IPS-18a (cell line): Measurements from ENCODE around the gene CDK19.

Experiments used
- H3K27ac ChIP-seq: one replicate; pipeline ENCODE4 v1.5.1; 2013; ENCODE audit warnings: low read length
- H3K27me3 ChIP-seq: one replicate; pipeline ENCODE4 v1.6.1; 2013; ENCODE audit warnings: mild to moderate bottlenecking, low read length; ENCODE audit not compliant: control insufficient read depth, insufficient read depth
- H3K36me3 ChIP-seq: one replicate; pipeline ENCODE4 v1.6.1; 2013; ENCODE audit warnings: low read depth, low read length; ENCODE audit not compliant: control insufficient read depth
- H3K4me1 ChIP-seq: one replicate; pipeline ENCODE4 v1.6.1; 2013; ENCODE audit warnings: low read depth, low read length; ENCODE audit not compliant: control insufficient read depth
- H3K4me3 ChIP-seq: one replicate; pipeline ENCODE4 v1.5.1; 2013; ENCODE audit warnings: low read length
- H3K9ac ChIP-seq: one replicate; pipeline ENCODE4 v1.6.1; 2013; ENCODE audit warnings: mild to moderate bottlenecking, low read length, moderate library complexity
- H3K9me3 ChIP-seq: one replicate; pipeline ENCODE4 v1.6.1; 2013; ENCODE audit warnings: low read depth, low read length; ENCODE audit not compliant: control insufficient read depth

Gene CDK19

DNA sequence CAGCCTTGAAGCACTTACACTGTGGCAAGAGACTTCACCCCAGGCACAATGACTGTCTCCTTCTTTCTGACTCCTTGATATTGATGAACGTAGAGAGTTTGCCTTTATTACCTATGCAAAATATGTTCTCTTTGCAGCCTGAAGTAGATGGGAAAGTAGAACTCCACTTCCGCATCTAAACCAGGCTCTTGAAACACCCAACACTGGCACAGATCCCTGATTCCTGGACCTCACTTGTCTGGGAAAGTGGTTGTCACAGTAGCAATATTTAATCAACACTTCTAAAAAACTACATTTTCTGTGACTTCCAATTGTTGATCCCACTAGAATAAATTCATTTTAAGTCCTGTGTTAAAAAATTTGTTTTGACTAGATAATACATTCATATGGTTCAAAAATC is 143.1 kb downstream of the CDK19 start:
- no peak overlapping the region for H3K4me3 ChIP-seq
- no peaks in the 10 kb centered on the region for H3K36me3 ChIP-seq
- no peak overlapping the region for H3K9ac ChIP-seq
- H3K27ac ChIP-seq = no peak overlapping the region
- no peaks in the 10 kb centered on the region for H3K4me1 ChIP-seq
- no peaks in the 10 kb centered on the region for H3K9me3 ChIP-seq
- H3K27me3 ChIP-seq = no peaks in the 10 kb centered on the region

- H3K27ac ChIP-seq = no peak overlapping the region
Observed at GRCh38 chr6:110671447-110671846, 143.8 kb downstream of the CDK19 start.

DNA sequence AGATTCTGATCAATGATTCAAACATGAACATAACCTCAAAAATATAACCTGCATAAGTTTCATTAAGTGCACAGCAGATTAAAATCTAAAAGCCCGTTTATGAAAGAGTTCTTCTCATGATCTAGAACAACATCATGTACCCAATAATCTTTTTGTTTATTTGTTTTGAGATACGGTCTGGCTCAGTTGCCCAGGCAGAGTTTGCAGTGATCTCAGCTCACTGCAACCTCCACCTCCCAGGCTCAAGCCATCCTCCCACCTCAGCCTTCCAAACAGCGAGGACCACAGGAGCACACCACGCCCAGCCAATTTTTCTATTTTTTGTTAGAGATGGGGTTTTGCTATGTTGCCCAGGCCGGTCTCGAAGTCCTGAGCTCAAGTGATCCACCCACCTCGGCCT is 149.7 kb downstream of the CDK19 start:
- Histone ChIP-seq H3K9ac (no peak overlapping the region), H3K9me3 (no peaks in the 10 kb centered on the region), H3K4me1 (no peaks in the 10 kb centered on the region), H3K36me3 (no peaks in the 10 kb centered on the region), H3K27ac (no peak overlapping the region), H3K27me3 (no peaks in the 10 kb centered on the region), H3K4me3 (no peak overlapping the region)

More at GRCh38 chr6:110671447-110671846, 143.8 kb downstream of the CDK19 start:
- Histone ChIP-seq H3K36me3 (no peaks in the 10 kb centered on the region), H3K4me1 (no peaks in the 10 kb centered on the region), H3K9me3 (no peaks in the 10 kb centered on the region), H3K9ac (no peak overlapping the region), H3K4me3 (no peak overlapping the region), H3K27me3 (no peaks in the 10 kb centered on the region)

GRCh38 chr6:110664933-110665332 is 150.3 kb downstream of the CDK19 start:
- no peak overlapping the region for H3K9ac ChIP-seq
- H3K4me1 ChIP-seq = no peaks in the 10 kb centered on the region
- H3K27ac ChIP-seq = no peak overlapping the region
- H3K36me3 ChIP-seq = no peaks in the 10 kb centered on the region
- no peak overlapping the region for H3K4me3 ChIP-seq
- no peaks in the 10 kb centered on the region for H3K9me3 ChIP-seq
- H3K27me3 ChIP-seq = no peaks in the 10 kb centered on the region

- Histone ChIP-seq H3K9ac (no peak overlapping the region), H3K36me3 (no peaks in the 10 kb centered on the region), H3K4me1 (no peaks in the 10 kb centered on the region), H3K27ac (no peak overlapping the region), H3K27me3 (no peaks in the 10 kb centered on the region), H3K4me3 (no peak overlapping the region), H3K9me3 (no peaks in the 10 kb centered on the region)
Observed at GRCh38 chr6:110662490-110663211, 152.6 kb downstream of the CDK19 start.

- Histone ChIP-seq H3K4me1 (peaks cover 9% of the 10 kb centered on the region), H3K9ac (no peak overlapping the region), H3K9me3 (no peaks in the 10 kb centered on the region), H3K4me3 (no peak overlapping the region), H3K27ac (no peak overlapping the region), H3K36me3 (no peaks in the 10 kb centered on the region), H3K27me3 (no peaks in the 10 kb centered on the region)
Observed at GRCh38 chr6:110661414-110661813, 153.9 kb downstream of the CDK19 start.

DNA sequence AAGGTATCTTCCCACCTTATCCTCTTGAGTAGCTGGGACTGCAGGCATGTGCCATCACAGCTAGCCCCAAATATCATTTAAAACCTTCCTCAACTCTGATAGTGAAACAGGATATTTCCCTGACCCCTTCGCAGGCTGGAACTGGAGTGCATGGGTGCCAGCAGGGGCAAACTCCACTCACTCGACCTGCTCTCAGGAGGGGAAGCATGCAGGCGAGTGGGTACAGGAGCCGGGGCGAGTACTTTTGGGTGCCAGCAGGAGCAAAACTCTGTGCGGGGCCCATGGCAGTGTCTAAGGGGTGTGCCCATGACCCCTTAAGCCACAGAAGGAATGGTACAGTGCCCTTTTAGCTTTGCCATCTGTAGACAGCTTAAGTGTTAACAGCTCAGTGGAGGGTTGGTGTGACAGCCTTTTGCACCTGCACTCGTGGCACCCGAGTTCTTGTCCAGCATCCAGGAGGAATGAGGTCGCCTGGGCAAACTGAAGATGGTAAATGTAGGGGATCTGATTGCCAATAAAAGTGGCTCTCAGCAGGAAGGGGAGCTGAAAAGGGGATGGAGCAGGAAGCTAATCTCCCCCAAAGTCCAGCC is 155.1 kb downstream of the CDK19 start:
- H3K9me3 ChIP-seq = no peaks in the 10 kb centered on the region
- H3K27ac ChIP-seq = no peak overlapping the region
- H3K4me1 ChIP-seq = peaks cover 15% of the 10 kb centered on the region
- no peaks in the 10 kb centered on the region for H3K36me3 ChIP-seq
- no peaks in the 10 kb centered on the region for H3K27me3 ChIP-seq
- no peak overlapping the region for H3K9ac ChIP-seq
- no peak overlapping the region for H3K4me3 ChIP-seq

DNA sequence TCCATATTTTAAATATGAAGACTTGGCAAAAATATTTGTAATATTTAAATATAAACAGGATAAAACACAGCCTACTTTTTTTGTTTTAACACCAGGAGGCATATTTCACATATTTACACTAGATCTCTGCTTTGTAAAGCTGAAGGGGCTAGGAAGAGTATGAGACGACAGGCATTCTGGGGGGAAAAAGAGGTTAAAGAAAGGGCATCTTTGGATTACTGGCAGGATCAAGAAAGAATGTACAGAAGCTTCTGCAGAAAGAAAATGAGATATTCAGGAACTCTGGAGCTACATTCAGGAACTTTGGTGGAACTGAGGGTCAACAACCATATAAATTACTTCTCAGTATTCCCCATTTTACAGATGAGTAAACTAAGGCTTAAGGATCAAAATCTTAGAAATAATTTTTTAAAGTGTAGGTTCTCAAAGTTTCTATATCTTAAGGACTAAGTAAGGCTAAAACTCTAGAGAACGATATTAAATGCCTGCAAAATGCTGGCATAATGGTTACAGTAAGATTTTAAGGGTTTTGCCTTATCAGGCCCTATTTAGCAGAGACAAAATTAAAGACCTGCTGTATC is 156.5 kb downstream of the CDK19 start:
- Histone ChIP-seq H3K9ac (no peak overlapping the region), H3K4me1 (peaks cover 15% of the 10 kb centered on the region), H3K9me3 (no peaks in the 10 kb centered on the region), H3K4me3 (no peak overlapping the region), H3K27ac (no peak overlapping the region), H3K27me3 (no peaks in the 10 kb centered on the region), H3K36me3 (no peaks in the 10 kb centered on the region)

DNA sequence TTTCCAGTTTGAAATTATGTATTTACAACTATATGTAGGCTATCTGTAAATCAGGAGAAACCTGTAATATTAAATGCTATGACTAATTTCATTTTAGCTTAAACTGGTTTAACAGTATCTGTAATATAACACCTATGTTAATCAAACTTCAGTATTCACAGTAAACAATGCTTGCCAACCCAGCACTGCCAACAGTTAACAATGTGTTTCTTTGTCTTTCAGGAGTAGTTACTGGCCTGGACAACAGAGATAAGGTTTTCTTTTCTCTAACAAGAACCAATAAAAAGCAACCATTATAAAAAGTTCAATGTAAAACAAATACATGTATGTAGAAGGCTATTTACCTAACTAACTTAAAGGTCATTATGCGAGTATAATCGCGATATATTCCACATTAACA is 158.8 kb downstream of the CDK19 start:
- peak overlapping the region; percentile 30 for H3K27ac ChIP-seq

DNA sequence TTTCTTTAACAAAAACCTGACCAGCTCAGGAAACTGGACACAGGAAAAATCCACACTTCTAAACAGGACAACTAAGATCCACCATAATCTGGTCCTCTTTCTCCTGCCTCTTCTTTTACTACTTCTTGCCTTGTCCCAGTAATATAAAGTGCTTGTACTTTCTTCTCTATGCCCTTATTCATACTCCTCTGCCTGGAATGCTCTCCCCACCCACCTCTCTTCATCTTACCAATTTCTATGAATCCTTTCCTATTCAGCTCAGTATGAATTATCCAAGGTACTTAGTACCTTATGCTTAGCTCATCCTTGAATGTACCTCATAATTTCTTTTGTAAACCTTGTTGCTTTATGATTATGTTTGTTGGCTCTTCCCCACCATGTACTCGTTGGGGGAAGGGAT is 159.4 kb downstream of the CDK19 start:
- no peaks in the 10 kb centered on the region for H3K27me3 ChIP-seq
- H3K9me3 ChIP-seq = no peaks in the 10 kb centered on the region
- H3K4me1 ChIP-seq = peaks cover 15% of the 10 kb centered on the region
- H3K4me3 ChIP-seq = peak overlapping the region; percentile 7
- H3K36me3 ChIP-seq = no peaks in the 10 kb centered on the region
- H3K27ac ChIP-seq = no peak overlapping the region
- H3K9ac ChIP-seq = no peak overlapping the region

More for the DNA sequence above, 158.8 kb downstream of the CDK19 start:
- Histone ChIP-seq H3K9me3 (no peaks in the 10 kb centered on the region), H3K9ac (no peak overlapping the region), H3K4me1 (peaks cover 15% of the 10 kb centered on the region), H3K36me3 (no peaks in the 10 kb centered on the region), H3K27me3 (no peaks in the 10 kb centered on the region), H3K4me3 (peak overlapping the region; percentile 7)

DNA sequence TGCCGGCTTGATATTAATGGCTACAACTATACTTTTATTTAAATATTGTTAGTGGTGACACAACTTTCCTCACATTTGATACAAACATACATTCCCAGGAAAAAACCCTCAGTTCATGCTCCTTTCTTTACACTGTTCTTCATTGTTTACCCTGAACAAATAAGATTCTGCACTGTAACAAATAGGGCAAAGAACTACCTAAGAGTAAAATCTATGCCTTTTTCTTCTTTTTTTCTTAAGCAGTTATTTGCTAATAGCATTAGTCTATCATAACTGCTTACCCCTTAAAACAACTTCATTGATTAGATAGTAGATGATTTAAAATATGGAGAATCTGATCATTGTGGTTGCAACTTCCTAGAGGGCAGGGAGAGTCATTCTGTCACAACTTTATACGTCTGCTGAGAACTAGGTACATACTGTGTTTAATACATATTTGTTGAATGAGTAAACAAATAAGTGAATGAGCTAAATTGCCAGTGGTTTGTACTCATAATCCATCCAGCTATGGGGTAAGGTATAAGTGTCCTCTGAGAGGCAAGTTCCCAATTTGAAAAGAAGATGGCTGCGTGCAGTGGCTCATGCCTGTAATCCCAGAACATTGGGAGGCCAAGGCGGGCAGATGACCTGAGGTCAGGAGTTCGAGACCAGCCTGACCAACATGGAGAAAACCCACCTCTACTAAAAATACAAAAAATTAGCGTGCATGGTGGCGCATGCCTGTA is 161.0 kb downstream of the CDK19 start:
- Histone ChIP-seq H3K9ac (no peak overlapping the region), H3K36me3 (no peaks in the 10 kb centered on the region), H3K9me3 (no peaks in the 10 kb centered on the region), H3K27me3 (no peaks in the 10 kb centered on the region), H3K4me3 (no peak overlapping the region), H3K4me1 (peaks cover 15% of the 10 kb centered on the region), H3K27ac (no peak overlapping the region)
